GM10847 (cell line): ENCODE data around the gene B3GALNT2.

Experiments
- POLR2A ChIP-seq: IDR thresholded peaks from 2 replicates; pipeline ENCODE4 v1.6.1; 2011; ENCODE audit not compliant: insufficient read length; ENCODE audit errors: extremely low read depth

Gene B3GALNT2

DNA sequence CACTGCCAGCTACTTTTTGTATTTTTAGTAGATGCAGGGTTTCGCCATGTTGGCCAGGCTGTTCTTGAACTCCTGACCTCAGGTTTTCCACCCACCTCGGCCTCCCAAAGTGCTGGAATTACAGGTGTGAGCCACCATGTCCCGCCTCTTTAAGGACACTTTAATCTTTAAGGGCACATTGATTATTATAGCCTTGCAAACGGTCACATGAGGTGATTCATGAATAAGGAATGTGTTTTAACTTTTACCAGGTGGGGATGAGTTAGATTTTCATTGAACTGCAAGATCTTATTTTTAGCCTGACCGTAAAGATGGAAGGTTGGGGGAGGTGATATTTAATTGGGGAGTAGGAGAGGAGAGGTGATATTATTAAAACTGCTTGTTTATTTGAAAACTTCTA is 75.1 kb downstream of the B3GALNT2 start:
- no peak for TF ChIP-seq POLR2A

GRCh38 chr1:235427447-235427846 is 76.8 kb downstream of the B3GALNT2 start:
- TF ChIP-seq POLR2A = no peak

GRCh38 chr1:235426680-235427079 is 77.6 kb downstream of the B3GALNT2 start:
- no peak for TF ChIP-seq POLR2A

DNA sequence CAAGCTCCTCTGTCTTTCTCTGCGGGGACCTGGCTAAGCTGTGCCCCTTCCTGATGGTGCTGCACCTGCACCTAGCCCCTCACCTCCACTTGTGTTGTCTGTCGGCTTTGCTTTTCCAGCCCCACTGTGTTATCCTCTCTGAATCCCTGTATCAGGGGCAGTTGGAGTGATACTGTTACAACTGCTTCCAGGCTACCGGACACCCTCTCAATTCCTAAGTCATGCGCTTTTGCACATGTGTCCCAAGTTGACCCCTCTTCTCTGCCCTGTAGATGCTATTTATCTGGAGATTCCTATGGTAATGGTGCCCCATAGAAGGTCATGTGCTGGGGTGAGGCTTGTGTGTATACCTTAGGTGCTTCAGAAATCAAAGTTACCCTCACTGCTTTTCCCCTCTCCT is 78.1 kb downstream of the B3GALNT2 start:
- TF ChIP-seq POLR2A = no peak

GRCh38 chr1:235425357-235425756 is 78.9 kb downstream of the B3GALNT2 start:
- no peak for TF ChIP-seq POLR2A

DNA sequence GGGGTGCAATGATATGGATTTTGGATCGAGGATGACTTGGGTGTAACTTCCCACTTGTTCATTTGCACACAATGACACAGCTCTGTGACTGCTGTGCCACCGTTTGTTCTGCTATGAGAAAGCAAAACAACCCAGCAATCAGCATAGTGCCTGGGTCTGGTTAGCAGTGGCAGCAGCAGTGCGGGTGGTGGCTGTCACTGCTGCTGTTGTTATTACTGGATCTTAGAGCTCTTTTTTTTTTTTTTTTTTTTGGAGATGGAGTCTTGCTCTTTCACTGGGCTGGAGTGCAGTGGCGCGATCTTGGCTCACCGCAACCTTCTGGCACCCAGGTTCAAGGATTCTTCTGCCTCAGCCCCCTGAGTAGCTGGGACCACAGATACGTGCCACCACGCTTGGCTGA is 80.2 kb downstream of the B3GALNT2 start:
- TF ChIP-seq POLR2A = no peak

GRCh38 chr1:235423214-235423652 is 81.0 kb downstream of the B3GALNT2 start:
- TF ChIP-seq POLR2A = no peak

- TF ChIP-seq POLR2A = no peak
These were observed 82.5 kb downstream of the B3GALNT2 start for GRCh38 chr1:235421751-235422150.

DNA sequence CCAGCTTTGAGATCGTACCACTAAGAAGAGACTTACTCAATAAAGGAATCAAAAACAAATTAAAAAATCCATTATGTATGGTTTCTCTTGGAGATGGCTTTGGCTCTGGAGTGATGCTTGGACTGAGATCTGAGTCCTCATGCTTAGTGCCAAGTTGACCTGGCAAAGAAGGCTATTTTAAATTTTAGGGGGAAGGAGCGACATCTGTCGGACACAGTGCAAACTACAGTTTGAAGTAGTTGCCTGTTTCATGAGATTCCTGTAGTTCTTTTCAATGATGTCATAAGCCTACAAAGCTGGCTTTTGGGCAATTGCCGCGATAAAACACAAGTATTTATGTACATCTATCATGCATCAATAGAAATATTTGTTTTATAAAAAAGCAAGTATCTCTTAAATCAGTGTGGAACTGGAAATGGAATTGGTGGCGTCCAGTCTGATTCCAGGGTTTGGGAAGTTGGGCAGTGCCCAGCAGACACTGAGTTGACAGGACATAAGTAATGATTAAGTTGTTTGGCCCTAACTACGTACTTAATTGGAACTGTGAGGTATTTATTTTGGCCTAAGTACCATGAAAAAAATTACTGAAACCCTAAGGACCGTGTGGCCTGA is 87.1 kb downstream of the B3GALNT2 start:
- TF ChIP-seq POLR2A = no peak

DNA sequence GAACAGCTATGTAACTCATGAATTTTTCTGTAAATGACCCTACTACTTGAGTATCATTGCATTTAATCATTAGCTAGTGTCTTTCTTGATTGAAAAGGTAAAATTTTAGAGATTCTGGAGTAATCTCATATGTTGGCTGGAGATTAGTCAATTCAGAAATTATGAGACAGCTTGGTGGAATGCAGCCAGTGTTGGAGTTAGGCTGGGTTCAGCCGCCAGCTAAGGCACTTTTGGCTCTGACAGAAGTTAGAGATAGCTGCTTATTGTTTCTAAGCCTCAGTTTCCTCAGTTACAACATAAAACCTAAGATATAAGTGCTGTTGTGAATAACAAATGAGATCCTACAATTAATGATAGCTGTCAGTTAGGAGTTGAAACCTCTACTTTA is 87.6 kb downstream of the B3GALNT2 start:
- no peak for TF ChIP-seq POLR2A

- no peak for TF ChIP-seq POLR2A
These were observed 89.0 kb downstream of the B3GALNT2 start for GRCh38 chr1:235415008-235415904.

GRCh38 chr1:235411489-235412486 is 92.5 kb downstream of the B3GALNT2 start:
- no peak for TF ChIP-seq POLR2A

GRCh38 chr1:235410467-235410866 is 93.8 kb downstream of the B3GALNT2 start:
- no peak for TF ChIP-seq POLR2A

DNA sequence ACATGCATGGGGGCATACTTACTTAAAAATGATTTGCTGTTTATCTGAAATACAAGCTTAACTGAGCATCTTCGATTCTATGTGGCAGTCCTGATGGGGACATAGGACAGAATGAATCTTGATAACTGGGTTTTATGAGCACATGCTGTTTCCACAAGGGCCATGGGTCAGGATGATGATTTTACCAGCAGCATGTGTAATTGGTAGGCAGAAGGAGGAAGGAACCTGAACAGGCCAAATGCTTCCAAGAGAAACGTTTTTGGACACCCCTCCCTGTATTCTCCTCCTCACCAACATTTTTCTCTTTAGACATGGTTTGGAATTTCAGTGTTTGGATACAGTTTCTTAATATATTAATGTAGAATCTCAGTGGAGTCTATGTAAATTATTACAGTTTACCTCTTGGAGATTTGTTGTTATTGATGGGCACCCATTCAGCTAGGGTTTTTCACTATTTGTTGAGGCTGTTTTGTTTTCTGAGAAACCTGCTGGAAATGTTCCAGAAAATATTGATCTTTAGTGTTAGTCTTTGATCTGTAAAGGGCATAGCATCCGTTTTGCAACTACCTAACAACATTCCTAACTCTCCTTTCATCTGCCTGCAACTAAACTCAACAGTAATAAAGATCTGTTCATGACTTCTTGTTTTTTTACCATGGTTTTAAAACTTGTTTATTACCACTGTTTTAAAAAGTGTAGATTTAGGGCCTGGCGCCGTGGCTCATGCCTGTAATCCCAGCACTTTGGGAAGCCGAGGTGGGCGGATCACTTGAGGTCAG is 95.0 kb downstream of the B3GALNT2 start:
- TF ChIP-seq POLR2A = no peak

GRCh38 chr1:235408503-235408960 is 95.7 kb downstream of the B3GALNT2 start:
- TF ChIP-seq POLR2A = no peak

GRCh38 chr1:235407419-235407818 is 96.8 kb downstream of the B3GALNT2 start:
- no peak for TF ChIP-seq POLR2A
